Kidney (tissue), 14 donors: ENCODE measurements around the gene ENTHD1. TPM values are rescaled to one million over a fixed set of nuclear protein-coding genes. Genes with fewer than 3 reads are reported as not detected.

ENCODE experiments used
- DNase-seq, 5 donors: peaks; one replicate each; pipeline ENCODE4 v3.0.0-alpha.2; 2013 to 2020
- FAIRE-seq: peaks from 2 replicates; lab custom pipeline; 2012; peaks lifted over from hg19 to GRCh38; lab: Jason Lieb, UNC
- H3K27ac ChIP-seq, 2 donors: one replicate each; pipeline ENCODE4 v1.7.0; 2013; ENCODE audit warnings: low read depth in 2 of 2, low read length in 2 of 2, inconsistent platforms in 1 of 2
- H3K27me3 ChIP-seq: one replicate; pipeline ENCODE4 v1.7.1; 2013; ENCODE audit warnings: low read length, inconsistent platforms; ENCODE audit not compliant: control insufficient read depth, insufficient read depth
- H3K36me3 ChIP-seq, 3 donors: one replicate each; pipeline versions ENCODE4 v1.7.0 to v1.7.1; 2013; ENCODE audit warnings: low read length in 3 of 3, control low read depth in 1 of 3, inconsistent platforms in 1 of 3; ENCODE audit not compliant: insufficient read depth in 3 of 3, control insufficient read depth in 2 of 3
- H3K4me1 ChIP-seq, 3 donors: one replicate each; pipeline versions ENCODE4 v1.7.0 to v1.7.1; 2013; ENCODE audit warnings: low read length in 3 of 3, inconsistent platforms in 1 of 3, low read depth in 1 of 3; ENCODE audit not compliant: control insufficient read depth in 2 of 3, insufficient read depth in 2 of 3
- H3K4me3 ChIP-seq, 3 donors: one replicate each; pipeline versions ENCODE4 v1.7.0 to v1.8.1; 2013; ENCODE audit warnings: low read length in 3 of 3, control low read depth in 1 of 3, inconsistent platforms in 1 of 3
- H3K9ac ChIP-seq, 3 donors: one replicate each; pipeline versions ENCODE4 v1.7.0 to v1.7.1; 2013; ENCODE audit warnings: low read length in 3 of 3, control low read depth in 1 of 3, inconsistent platforms in 1 of 3
- H3K9me3 ChIP-seq, 3 donors: one replicate each; pipeline versions ENCODE4 v1.7.0 to v1.7.1; 2013; ENCODE audit warnings: low read length in 3 of 3, control low read depth in 1 of 3, inconsistent platforms in 1 of 3; ENCODE audit not compliant: control insufficient read depth in 2 of 3, insufficient read depth in 1 of 3
- CTCF ChIP-seq: IDR thresholded peaks from 3 replicates; pipeline ENCODE4 v1.5.1; 2012; ENCODE audit warnings: mild to moderate bottlenecking, moderate library complexity, borderline replicate concordance; ENCODE audit not compliant: insufficient read depth; ENCODE audit errors: extremely low read depth
- intact Hi-C: fragments of 100-400 bp; cut with DNase I; formaldehyde crosslinking; loops from one replicate; pipeline ENCODE4 v1.11.1; 2022
- polyA plus RNA-seq: library from polyadenylated mRNA; stranded (reverse); fragments of 350-450 nt; fragmentation: Illumina TruSeq; extraction: RNeasy Lipid Tissue Mini Kit (QIAGEN cat#74804); gene quantifications from one replicate; pipeline ENCODE4 v1.2.3, GENCODE V29; 2014; ENCODE audit warnings: low read depth, low replicate concordance; ENCODE audit not compliant: insufficient read depth
- total RNA-seq: library from RNA; stranded (reverse); fragmentation: NEBNext Ultra II Directional; extraction: Animal tissue kit (Norgen Biotek cat#: 25700); gene quantifications from one replicate; pipeline ENCODE4 v1.2.1, GENCODE V29; 2021
- donor health status: control.
- donor health status: control.
- donor health status: control.
- donor health status: control.
- donor health status: control.
- donor health status: DM: yes; HTN: yes; CAD: no.
- donor health status: Normal renal cell carcinoma (clear cell type).

The ENTHD1 gene
- total and polyA plus RNA-seq, 2 donors from 2014 or later = not detected

- FAIRE-seq (no peak), DNase-seq (no peak)
- no peak overlapping the region for H3K9ac ChIP-seq
- H3K4me3 ChIP-seq = no peak overlapping the region
- intact Hi-C loops = no loop called here
- no peaks in the 10 kb centered on the region for H3K36me3 ChIP-seq
- no peaks in the 10 kb centered on the region for H3K27me3 ChIP-seq
- no peaks in the 10 kb centered on the region for H3K4me1 ChIP-seq
- H3K9me3 ChIP-seq = no peaks in the 10 kb centered on the region
- no peak overlapping the region for H3K27ac ChIP-seq
- TF ChIP-seq CTCF = no peak
These were observed 88.4 kb downstream of the ENTHD1 start for GRCh38 chr22:39805117-39805516.

GRCh38 chr22:39802682-39803081, 90.9 kb downstream of the ENTHD1 start:
- H3K27ac ChIP-seq = no peak overlapping the region
- H3K9ac ChIP-seq = no peak overlapping the region
- no peaks in the 10 kb centered on the region for H3K36me3 ChIP-seq
- no peak for FAIRE-seq
- H3K27me3 ChIP-seq = no peaks in the 10 kb centered on the region
- intact Hi-C loops = no loop called here
- H3K9me3 ChIP-seq = peaks cover 0 to 8% (median 2%) of the 10 kb centered on the region in 3 donors
- H3K4me1 ChIP-seq = no peaks in the 10 kb centered on the region
- no peak for DNase-seq
- TF ChIP-seq CTCF = no peak
- H3K4me3 ChIP-seq = no peak overlapping the region

GRCh38 chr22:39800790-39801520, 92.6 kb downstream of the ENTHD1 start:
- DNase-seq (no peak), FAIRE-seq (no peak)
- Histone ChIP-seq H3K4me1 (no peaks in the 10 kb centered on the region), H3K36me3 (no peaks in the 10 kb centered on the region), H3K9ac (no peak overlapping the region), H3K27ac (no peak overlapping the region), H3K9me3 (peaks cover 0 to 14% (median 7%) of the 10 kb centered on the region in 3 donors), H3K27me3 (no peaks in the 10 kb centered on the region), H3K4me3 (no peak overlapping the region)
- intact Hi-C loops = no loop called here
- no peak for TF ChIP-seq CTCF
